ENCODE measurements around the gene NXN. TPM values are rescaled to one million over a fixed set of nuclear protein-coding genes. Genes with fewer than 3 reads are reported as not detected.
A peak's percentile ranks its signal among the peaks of the same experiment; 100 is the strongest.

Gene NXN
- total RNA-seq, 1 experiment from 2014 or later: 126 TPM

GRCh38 chr17:1007310-1008007 lies 27.9 kb upstream of the NXN start:
- TF ChIP-seq SIN3A (IDR thresholded peaks at IDR 0.05; ENCODE audit: borderline replicate concordance, insufficient read depth, low read depth, low read length): no peak
- CTCF ChIA-PET: no interaction called here
- intact Hi-C loops (cut with micrococcal nuclease; ENCODE audit: unreplicated experiment): no loop called here
- ATAC-seq (no peak), DNase-seq (ENCODE audit: low read depth, low spot score) (no peak)
- peaks cover 28% of the 10 kb centered on the region for H3K4me1 ChIP-seq (ENCODE audit: control insufficient read depth, insufficient read depth, low read length)
- in situ Hi-C loops (cut with HindIII; ENCODE audit: low pct_unique_long_range_greater_than_20kb, low sequenced_read_pairs): no loop called here
- H3K27ac ChIP-seq (ENCODE audit: low read length): no peak overlapping the region
- no TSS peak for BruUV-seq (replicated peaks)
- POLR2A ChIA-PET: no interaction called here
- H3K9me3 ChIP-seq (ENCODE audit: control insufficient read depth, insufficient read depth, low read depth, low read length): no peaks in the 10 kb centered on the region
- no peaks in the 10 kb centered on the region for H3K36me3 ChIP-seq (ENCODE audit: control insufficient read depth, insufficient read depth, low read length)
- H3K27me3 ChIP-seq (ENCODE audit: control insufficient read depth, insufficient read depth, low read length): no peaks in the 10 kb centered on the region
- H3K4me3 ChIP-seq (ENCODE audit: low read depth in 2 of 2, low read length in 2 of 2): no peak overlapping the region

- Histone ChIP-seq H3K27me3 (ENCODE audit: control insufficient read depth, insufficient read depth, low read length) (no peaks in the 10 kb centered on the region), H3K27ac (ENCODE audit: low read length) (no peak overlapping the region), H3K4me3 (ENCODE audit: low read depth in 2 of 2, low read length in 2 of 2) (no peak overlapping the region), H3K4me1 (ENCODE audit: control insufficient read depth, insufficient read depth, low read length) (peaks cover 41% of the 10 kb centered on the region), H3K9me3 (ENCODE audit: control insufficient read depth, insufficient read depth, low read depth, low read length) (no peaks in the 10 kb centered on the region), H3K36me3 (ENCODE audit: control insufficient read depth, insufficient read depth, low read length) (no peaks in the 10 kb centered on the region; the same call in 1 of the 2 replicates)
- TF ChIP-seq REST (IDR thresholded peaks at IDR 0.05; ENCODE audit: insufficient read depth in 1 of 2, low read depth in 2 of 2, low read length in 1 of 2) (no peak), SIN3A (IDR thresholded peaks at IDR 0.05; ENCODE audit: borderline replicate concordance, insufficient read depth, low read depth, low read length) (no peak), CTCF (IDR thresholded peaks at IDR 0.05) (no peak), POLR2AphosphoS5 (IDR thresholded peaks at IDR 0.05; ENCODE audit: low read depth, low read length) (no peak), TCF7L2 (IDR thresholded peaks at IDR 0.05; ENCODE audit: low read depth, low read length) (no peak)
- in situ Hi-C loops (cut with HindIII; ENCODE audit: low pct_unique_long_range_greater_than_20kb, low sequenced_read_pairs): no loop called here
- ATAC-seq (no peak), DNase-seq (ENCODE audit: low read depth, low spot score) (no peak)
- BruUV-seq (replicated peaks): no TSS peak
- ChIA-PET CTCF (no interaction called here), POLR2A (no interaction called here)
- intact Hi-C loops (cut with micrococcal nuclease; ENCODE audit: unreplicated experiment): no loop called here
These were observed 26.5 kb upstream of the NXN start for GRCh38 chr17:1006054-1006453.

- intact Hi-C loops (cut with micrococcal nuclease; ENCODE audit: unreplicated experiment) (no loop called here), in situ Hi-C loops (cut with HindIII; ENCODE audit: low pct_unique_long_range_greater_than_20kb, low sequenced_read_pairs) (no loop called here)
- H3K36me3 ChIP-seq (ENCODE audit: control insufficient read depth, insufficient read depth, low read length): peaks cover 2% of the 10 kb centered on the region
- H3K4me1 ChIP-seq (ENCODE audit: control insufficient read depth, insufficient read depth, low read length): peaks cover 47% of the 10 kb centered on the region
- no peaks in the 10 kb centered on the region for H3K9me3 ChIP-seq (ENCODE audit: control insufficient read depth, insufficient read depth, low read depth, low read length)
- peak overlapping the region; percentile 44; the same call in 1 of the 2 replicates for H3K27ac ChIP-seq (ENCODE audit: low read length)
- H3K4me3 ChIP-seq (ENCODE audit: low read depth in 2 of 2, low read length in 2 of 2): no peak overlapping the region
- DNase-seq (ENCODE audit: low read depth, low spot score) (no peak), ATAC-seq (no peak)
- CTCF ChIA-PET: interaction anchor here (0.9 kb wide), 1 partner anchor 51 kb away, joined by 3 read pairs; no protein-coding TSS in a partner anchor
- no peaks in the 10 kb centered on the region for H3K27me3 ChIP-seq (ENCODE audit: control insufficient read depth, insufficient read depth, low read length)
- BruUV-seq (replicated peaks): no TSS peak
- POLR2A ChIA-PET: no interaction called here
- TF ChIP-seq CTCF (IDR thresholded peaks at IDR 0.05): no peak
- TF ChIP-seq TCF7L2 (IDR thresholded peaks at IDR 0.05; ENCODE audit: low read depth, low read length): peak; percentile 58; the same call in 1 of the 2 replicates
- no peak for TF ChIP-seq REST (IDR thresholded peaks at IDR 0.05; ENCODE audit: insufficient read depth in 1 of 2, low read depth in 2 of 2, low read length in 1 of 2)
- no peak for TF ChIP-seq SIN3A (IDR thresholded peaks at IDR 0.05; ENCODE audit: borderline replicate concordance, insufficient read depth, low read depth, low read length)
These were observed 25.9 kb upstream of the NXN start for GRCh38 chr17:1005361-1005946.

Measured in Panc1 (cell line).